GM12892 (cell line): ENCODE measurements around the gene CEP128.

ENCODE experiments used
- POLR2A ChIP-seq: IDR thresholded peaks from 2 replicates; pipeline ENCODE4 v1.6.1; 2011; ENCODE audit warnings: low read depth, low read length, control low read depth
- POLR2AphosphoS5 ChIP-seq: IDR thresholded peaks from 2 replicates; pipeline ENCODE4 v1.6.1; 2011; ENCODE audit warnings: low read depth, low read length, control low read depth
- TAF1 ChIP-seq: IDR thresholded peaks from 2 replicates; pipeline ENCODE4 v1.6.1; 2011; ENCODE audit warnings: low read depth, mild to moderate bottlenecking, control low read depth, low read length, borderline replicate concordance

DNA sequence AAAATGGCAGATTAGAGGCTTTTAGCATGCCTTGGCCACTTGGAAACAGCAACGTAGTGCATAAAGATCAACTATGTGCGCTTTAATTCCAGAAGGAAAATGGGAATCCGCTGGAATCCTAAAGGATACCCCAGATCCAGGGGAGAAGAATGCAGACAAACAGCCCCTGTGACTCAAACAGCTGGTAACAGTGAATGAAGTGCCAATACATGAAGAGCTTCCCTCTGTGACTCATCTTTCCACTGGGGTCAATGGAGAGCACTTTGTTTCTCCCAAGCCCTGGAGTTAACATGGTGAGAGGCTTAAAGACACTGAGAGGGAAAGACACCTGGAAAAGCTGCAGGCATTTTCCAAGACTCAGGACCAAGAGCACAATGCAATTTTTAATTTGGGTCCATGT lies 263.1 kb downstream of the CEP128 start:
- TF ChIP-seq POLR2A (no peak), POLR2AphosphoS5 (no peak), TAF1 (no peak)
